Measurements from ENCODE around the gene NFKB1.

Gene NFKB1

DNA sequence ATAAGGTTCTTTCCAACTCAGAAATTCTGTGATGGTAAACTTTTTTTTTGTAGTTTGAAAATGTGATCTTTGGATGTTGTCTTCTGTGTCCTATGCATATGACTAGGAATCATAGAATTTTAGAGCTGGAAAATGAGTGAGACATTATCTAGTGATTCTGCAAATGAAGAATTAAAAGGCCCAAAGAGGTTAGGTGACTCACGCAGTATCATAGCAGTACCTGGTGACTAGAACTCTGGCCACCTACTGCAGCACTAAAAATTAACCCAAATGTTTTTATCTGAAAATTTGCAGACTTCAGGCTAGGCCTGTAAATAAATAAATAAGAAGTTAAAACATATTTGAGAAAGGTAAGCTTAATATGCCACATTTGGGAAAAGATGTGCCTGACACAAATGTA is 52.8 kb downstream of the NFKB1 start:
- no peak for DNase-seq (ENCODE audit: low spot score)
- TF ChIP-seq, protein P1, sequence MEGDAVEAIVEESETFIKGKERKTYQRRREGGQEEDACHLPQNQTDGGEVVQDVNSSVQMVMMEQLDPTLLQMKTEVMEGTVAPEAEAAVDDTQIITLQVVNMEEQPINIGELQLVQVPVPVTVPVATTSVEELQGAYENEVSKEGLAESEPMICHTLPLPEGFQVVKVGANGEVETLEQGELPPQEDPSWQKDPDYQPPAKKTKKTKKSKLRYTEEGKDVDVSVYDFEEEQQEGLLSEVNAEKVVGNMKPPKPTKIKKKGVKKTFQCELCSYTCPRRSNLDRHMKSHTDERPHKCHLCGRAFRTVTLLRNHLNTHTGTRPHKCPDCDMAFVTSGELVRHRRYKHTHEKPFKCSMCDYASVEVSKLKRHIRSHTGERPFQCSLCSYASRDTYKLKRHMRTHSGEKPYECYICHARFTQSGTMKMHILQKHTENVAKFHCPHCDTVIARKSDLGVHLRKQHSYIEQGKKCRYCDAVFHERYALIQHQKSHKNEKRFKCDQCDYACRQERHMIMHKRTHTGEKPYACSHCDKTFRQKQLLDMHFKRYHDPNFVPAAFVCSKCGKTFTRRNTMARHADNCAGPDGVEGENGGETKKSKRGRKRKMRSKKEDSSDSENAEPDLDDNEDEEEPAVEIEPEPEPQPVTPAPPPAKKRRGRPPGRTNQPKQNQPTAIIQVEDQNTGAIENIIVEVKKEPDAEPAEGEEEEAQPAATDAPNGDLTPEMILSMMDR (IDR thresholded peaks at IDR 0.05; ENCODE audit: borderline replicate concordance, control extremely low read depth, extremely low read depth, insufficient read depth, missing control alignments) = no peak
- in situ Hi-C loops (cut with MboI; ENCODE audit: low sequenced_read_pairs, unreplicated experiment) = no loop called here

DNA sequence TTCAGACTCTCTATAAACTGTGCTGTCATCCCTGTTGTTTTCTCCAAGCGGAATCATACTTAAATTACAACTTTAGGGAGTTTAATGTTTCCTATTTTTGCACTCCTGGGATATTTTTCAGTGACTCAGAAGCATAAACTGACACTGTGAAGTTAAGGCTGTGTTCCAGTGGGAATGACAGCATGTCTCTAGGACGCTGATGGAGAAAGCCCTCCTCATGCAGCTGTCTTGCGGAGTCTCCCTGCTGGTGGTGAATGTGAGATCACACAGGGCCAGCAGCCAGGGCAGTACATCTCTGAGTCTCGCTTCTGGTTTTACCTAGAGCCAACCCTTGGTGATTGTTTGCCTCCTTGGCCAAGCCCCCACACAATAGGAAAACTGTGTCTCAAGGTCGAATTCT is 53.3 kb downstream of the NFKB1 start:
- TF ChIP-seq, protein P1 (IDR thresholded peaks at IDR 0.05; ENCODE audit: borderline replicate concordance, control extremely low read depth, extremely low read depth, insufficient read depth, missing control alignments) = no peak
- in situ Hi-C loops (cut with MboI; ENCODE audit: low sequenced_read_pairs, unreplicated experiment) = no loop called here
- no peak for DNase-seq (ENCODE audit: low spot score)

DNA sequence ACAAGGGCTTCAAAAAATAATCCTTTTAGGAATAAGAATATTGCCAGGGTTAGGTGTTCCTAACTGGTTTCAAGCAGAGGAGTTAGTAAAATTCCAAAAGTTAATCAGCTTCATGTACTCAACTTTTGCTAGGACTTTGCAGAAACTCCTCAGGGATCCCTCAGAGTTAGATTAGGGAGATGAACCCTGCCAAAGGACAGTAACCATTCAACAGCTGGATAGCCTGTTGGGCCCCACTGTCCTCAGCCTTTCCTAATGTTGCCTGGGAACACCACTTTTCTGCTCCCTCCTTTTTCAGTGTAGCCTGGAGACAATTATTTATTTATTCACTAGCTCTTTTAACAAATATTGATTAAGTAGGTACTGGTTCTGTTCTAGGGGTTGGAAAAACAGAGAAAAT is 53.8 kb downstream of the NFKB1 start:
- in situ Hi-C loops (cut with MboI; ENCODE audit: low sequenced_read_pairs, unreplicated experiment) = no loop called here
- TF ChIP-seq, protein P1 (IDR thresholded peaks at IDR 0.05; ENCODE audit: borderline replicate concordance, control extremely low read depth, extremely low read depth, insufficient read depth, missing control alignments) = no peak
- no peak for DNase-seq (ENCODE audit: low spot score)

DNA sequence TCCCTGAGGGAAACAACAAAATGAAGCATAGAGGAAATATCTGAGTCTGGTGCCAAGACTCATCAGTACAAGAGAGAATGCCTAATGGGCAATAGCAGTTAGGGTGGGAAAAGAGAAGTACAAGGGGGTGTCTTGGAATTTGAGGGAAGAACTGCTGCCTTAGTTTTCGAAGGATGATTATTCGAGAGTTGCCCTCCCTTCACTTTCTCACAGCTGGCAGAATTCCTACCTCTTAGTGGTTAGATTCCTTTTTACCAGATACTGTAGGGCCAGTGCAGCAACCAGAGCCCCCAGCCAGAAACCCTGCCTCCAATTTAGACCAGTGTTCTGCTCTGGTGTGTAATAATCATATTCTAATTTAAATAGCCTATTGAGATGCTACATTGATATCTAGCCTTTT is 56.5 kb downstream of the NFKB1 start:
- TF ChIP-seq, protein P1 (IDR thresholded peaks at IDR 0.05; ENCODE audit: borderline replicate concordance, control extremely low read depth, extremely low read depth, insufficient read depth, missing control alignments) = no peak
- in situ Hi-C loops (cut with MboI; ENCODE audit: low sequenced_read_pairs, unreplicated experiment) = no loop called here
- no peak for DNase-seq (ENCODE audit: low spot score)

DNA sequence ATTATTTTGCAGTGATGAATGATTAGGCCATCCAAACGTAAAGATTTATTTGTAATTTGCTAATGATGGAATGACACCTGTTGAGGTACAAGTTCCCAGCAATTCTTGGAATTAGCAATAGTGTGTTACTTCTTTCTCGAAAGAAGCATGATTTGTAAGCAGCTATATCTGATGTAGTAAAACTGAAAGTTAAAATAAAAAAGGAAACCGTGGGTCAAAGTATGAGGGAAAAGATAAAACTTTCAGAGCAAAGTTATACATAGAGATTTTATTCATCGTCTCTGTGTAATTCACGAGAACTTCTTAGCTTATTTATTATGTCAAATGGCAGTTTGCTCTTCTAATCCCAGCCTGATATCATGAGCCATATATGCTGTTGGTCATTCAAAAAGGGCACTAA is 59.0 kb downstream of the NFKB1 start:
- TF ChIP-seq, protein P1 (IDR thresholded peaks at IDR 0.05; ENCODE audit: borderline replicate concordance, control extremely low read depth, extremely low read depth, insufficient read depth, missing control alignments) = no peak
- in situ Hi-C loops (cut with MboI; ENCODE audit: low sequenced_read_pairs, unreplicated experiment) = no loop called here
- DNase-seq (ENCODE audit: low spot score) = no peak

DNA sequence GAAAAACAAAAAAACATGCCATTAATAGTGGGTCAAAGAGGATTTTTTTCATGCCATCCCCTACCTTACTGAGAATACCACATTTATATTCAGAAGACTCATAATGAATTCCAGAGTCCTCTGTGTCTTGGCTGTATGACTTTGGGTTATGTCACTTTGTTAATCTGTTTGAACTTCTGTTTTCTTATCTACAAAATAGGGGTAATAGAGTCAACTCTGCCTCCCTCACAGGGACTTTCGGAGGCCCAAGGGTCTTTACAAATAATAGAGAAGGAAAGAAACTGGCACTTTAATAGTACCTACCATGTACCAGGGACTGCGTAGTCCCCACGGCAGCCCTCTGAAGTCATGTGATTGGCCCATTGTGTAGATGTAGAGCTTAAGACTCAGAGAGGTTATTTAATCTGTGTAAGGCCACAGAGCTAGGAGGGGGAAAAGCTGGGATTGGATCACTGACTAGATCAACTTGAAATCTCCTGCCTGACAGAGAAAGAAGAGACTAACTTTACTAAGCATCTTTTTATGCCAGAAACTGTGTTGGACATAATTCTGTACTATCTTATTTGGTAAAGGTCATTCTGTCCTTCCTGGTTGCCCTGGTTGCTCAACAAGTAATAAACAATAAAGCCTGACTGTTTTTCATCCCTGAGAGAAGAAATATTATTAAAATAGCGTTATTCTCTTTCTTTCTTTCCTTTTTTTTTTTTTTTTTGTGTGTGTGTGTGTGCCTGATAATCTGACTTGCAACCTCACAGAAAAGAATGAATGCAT is 59.6 kb downstream of the NFKB1 start:
- in situ Hi-C loops (cut with MboI; ENCODE audit: low sequenced_read_pairs, unreplicated experiment) = no loop called here
- DNase-seq (ENCODE audit: low spot score) = no peak
- TF ChIP-seq, protein P1 (IDR thresholded peaks at IDR 0.05; ENCODE audit: borderline replicate concordance, control extremely low read depth, extremely low read depth, insufficient read depth, missing control alignments) = no peak

Measured in GM13976 (cell line).